Ammon's horn (tissue), 1 donor: ENCODE data around the gene MACROD2.
A peak's percentile ranks its signal among the peaks of the same experiment; 100 is the strongest.
"Not testable (repeated sequence)": the region's sequence is repeated elsewhere in the genome, so short reads cannot be mapped to it uniquely, and the experiment has no call there.

Experiments used
- DNase-seq: peaks from one replicate; pipeline ENCODE4 v3.0.0-alpha.2; 2016; ENCODE audit warnings: low spot score

MACROD2 gene

DNA sequence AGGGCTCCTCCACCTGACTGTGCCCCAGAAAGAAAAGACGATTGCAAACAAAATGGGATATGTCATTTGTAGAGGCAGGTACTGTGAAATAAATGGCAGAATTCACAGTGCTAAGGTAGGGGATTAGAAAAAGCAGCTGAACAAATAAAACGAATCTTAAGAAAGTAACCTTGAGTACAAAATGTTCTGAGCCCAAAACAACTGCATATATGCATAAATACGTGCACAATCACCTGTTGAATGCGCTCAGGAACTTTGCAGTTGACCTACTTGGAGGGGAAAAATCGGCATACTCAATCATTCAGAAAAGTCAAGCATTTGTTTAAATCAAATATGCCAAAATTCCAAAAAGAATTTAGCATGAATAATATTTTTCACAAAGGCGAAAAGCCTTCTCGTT, 1114.2 kb downstream of the MACROD2 start:
- no peak for DNase-seq

DNA sequence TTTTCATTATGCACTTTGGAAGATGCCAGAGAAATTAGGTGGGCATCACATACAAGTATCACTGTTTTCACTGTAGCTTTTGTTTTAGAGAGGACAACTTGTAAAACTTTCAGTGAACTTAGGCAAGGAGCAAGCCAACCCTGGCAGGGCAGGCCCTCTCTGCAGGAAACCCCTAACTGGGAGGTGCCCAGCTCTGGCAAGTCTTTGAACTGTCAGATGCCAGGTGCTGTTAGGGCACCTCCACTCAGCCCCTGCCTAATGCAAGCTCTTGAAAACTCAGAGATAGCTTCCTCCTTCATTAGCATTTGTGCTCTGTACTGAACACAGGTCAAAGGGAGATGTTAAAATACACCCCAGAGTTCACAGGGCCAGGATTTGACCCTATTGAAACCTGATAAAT, 1116.3 kb downstream of the MACROD2 start:
- DNase-seq, result no peak

DNA sequence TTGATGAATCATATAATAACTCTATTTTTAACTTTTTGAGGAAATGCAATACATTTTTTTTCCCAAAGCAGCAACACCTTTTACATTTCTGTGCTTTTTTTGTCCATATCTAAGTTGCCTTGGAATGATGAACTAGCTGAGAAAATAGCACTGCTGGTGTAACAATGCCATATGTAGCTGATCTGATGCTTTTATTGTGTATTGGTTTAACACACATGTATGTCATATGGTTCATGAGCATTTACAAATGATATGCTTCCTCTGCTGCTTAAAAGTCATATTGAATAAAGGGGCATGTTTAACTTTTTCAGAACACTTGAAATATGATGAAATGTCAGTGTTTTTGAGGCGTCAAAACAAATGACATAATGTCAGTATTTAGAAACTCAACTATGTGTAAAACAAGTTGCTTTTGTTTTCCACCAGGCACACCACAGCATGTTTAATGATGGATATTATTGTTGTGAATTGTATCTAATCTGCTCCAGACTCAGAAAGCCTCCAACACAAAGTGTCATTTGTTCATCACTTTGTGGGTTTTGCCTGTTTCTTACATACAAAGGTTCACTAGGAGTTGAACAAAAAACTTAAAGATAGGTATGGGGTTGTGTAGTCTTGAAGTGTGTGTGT, 1117.9 kb downstream of the MACROD2 start:
- DNase-seq, result peak; percentile 11

DNA sequence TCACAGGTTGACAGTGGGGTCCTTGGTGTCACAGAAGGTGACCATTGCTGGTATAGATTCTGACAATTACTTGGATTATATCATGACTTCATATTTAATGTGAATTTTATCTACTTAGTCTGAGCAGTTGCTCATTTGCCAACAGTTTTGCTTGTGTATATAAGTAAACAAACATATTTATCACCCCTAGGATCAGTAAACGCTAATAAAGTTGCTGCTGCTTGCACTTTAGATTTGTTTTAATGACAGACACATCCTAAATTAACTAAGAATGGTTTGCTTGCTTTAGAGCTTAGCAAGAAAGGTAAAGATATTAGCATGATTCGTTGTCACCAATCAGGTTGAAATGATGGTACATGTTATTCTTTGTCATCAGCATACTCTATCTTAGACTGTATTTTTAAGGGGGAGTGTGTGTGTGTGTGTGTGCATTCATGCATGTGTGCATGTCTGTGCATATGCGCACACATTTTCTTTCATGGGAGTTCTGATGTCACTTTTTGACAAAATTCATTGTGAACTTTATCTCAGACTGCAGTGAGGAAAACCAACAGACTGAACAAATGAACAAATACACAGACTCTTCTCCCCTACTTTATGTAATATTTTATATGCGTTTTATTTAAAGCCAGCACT, 1124.7 kb downstream of the MACROD2 start:
- DNase-seq, result no peak

DNA sequence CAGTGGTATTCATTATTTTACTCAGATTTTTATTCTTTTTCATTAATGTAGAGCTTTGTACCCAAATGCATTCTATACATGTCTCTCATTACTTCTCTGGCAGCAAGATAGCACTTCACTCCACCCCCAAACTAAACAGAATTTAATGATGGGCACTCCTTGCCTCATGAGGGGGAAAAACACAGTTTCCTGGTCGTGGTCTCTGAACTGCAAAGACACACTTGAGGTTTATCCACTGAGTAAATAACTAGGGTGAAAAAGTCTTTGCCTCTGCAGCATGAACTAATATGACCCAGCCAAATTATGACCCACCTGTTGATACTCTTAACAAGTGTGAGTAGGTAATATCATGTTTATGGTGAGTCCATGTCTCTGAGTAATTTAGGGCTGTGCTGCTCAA, 1127.3 kb downstream of the MACROD2 start:
- no peak for DNase-seq

DNA sequence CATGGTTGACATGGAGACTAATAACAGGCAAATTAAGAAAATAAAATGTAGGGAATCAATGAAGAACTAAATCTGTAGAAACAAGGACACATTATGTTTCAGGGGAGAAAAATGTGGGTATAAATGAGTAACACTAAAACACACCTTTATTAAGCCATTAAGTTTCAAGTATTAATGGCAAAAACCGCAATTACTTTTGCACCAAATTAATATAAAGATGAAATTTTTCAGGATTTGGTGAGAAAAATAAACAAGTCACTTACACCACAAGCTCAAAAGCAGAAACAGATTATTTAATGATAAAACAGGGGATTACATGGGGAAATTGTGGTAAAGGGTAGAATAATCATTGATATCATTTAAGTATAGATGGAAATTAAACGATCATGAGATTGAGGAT, 1135.9 kb downstream of the MACROD2 start:
- no peak for DNase-seq

DNA sequence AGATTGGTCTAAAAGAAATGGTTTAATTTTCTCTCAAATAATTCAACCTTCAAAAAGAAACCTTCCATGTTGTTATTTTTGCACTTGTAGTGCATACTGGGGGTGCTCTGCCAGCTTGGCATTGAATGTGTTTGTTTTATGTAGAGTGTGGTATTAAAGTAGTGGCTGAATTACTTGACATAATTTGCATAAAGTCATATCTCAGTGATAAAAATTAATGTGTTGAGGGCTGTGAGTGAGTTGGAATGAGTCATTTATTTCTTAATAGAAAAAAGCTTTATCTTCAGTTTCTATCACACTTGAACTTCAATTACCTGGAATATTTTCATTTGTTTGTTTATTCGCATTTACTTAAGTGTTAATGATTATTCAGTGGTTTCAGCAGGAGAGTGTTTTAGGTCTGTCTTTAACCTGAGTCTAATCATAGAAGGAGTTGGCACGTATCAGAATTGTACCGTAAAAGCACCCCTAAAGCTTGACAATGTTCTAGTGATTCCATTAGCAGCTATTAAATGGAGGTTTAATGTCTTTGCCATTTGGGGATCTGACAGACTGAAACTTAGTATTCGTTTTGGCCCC, 1143.3 kb downstream of the MACROD2 start:
- no peak for DNase-seq

DNA sequence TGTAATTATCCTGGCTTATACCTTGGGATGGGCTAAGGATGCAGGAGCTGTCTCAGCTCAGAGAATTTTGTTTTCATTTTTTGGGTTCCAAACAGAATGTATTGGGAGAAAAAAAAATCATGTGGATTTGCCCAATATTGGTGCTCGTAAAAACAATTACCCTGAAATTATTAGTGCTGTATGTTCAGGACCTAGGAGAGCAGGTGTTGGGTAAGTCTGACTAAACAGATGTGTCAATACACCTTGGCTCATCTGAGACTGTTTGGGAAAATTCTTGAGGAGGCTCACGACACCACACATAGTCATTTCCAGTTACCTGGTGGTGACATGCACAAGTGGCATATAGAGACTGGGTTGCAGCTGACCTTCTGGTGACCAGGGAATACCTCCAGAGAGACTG, 1144.2 kb downstream of the MACROD2 start:
- no peak for DNase-seq

DNA sequence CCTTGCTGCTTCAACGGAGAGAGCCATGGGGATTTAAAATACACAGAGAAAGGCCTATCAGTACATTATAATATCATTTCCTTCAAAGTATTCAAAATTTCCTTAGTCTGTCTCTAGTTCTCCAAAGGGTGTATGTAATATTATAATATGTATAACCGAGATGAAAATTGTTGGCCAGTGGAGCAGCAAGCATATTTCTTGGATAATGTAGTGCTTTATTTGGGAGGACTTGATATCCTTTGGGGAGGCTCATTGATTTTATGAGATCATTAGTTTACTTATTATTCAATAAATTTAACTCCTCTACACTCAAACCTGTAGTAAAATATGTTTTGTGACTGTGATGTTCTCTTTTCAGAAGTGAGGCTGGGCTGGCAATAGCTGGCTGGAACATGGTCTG, 1145.0 kb downstream of the MACROD2 start:
- no peak for DNase-seq

DNA sequence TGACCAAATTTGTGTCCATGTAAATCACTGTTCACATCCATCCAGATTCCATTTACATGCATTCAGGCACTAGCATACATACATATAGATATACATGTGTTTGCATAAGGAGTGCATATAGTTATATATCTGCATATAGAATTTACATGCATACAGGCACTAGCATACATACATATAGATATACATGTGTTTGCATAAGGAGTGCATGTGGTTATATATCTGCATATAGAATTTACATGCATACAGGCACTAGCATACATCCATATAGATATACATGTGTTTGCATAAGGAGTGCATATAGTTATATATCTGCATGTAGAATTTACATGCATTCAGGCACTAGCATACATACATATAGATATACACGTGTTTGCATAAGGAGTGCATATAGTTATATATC, 1145.6 kb downstream of the MACROD2 start:
- DNase-seq, result not testable (repeated sequence)

DNA sequence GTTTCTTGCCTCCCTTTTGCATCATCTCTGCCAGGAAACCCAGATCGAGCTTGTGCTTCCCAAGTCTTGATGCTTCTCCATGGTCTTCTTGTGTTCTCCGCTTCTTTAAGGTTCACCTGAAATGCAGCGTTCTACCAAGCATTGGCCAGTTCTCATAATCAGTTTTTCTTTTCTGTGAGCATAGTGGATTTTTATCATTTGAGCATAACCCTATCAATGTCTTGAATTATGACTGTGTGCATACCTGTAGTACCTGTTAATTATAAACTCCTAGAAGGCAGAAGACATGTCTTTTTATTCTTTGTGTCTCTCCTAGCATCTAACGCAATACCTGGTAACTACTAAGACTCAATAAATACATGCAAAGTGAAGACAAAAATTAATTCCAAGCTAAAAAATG, 1146.5 kb downstream of the MACROD2 start:
- no peak for DNase-seq

DNA sequence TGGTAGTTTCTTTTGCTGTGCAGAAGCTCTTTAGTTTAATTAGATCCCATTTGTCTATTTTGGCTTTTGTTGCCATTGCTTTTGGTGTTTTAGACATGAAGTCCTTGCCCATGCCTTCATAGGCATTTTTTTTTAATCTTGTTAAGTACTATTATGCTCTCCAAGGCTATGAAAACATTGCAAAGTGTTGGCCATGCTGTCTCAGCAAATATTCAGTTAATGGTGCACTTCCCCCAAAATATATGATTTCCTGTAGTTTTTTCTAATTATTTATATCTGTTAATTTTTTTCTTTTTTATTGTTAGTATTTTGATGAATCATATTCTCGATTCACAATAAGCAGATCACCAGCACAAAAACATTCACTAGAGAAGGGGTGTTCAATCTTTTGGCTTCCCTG, 1148.2 kb downstream of the MACROD2 start:
- DNase-seq, result no peak

DNA sequence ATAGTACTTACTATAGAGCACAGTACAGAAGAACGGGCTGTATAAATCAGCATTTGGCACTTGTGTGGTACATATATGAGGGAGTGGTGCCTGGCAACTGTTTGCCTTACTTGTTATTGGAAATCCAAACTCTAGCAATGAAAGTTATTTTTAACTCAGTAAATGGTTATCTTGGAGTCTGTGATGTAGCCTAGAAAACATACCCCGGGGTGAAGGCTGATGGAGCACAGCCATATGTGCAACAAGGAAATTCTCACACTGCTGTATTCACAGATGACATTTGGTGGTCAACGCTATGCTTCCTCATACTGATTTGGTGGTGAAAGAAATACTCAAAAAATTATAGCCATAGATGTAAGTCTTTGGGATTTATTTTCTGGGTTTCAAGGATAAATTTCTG, 1149.6 kb downstream of the MACROD2 start:
- no peak for DNase-seq

DNA sequence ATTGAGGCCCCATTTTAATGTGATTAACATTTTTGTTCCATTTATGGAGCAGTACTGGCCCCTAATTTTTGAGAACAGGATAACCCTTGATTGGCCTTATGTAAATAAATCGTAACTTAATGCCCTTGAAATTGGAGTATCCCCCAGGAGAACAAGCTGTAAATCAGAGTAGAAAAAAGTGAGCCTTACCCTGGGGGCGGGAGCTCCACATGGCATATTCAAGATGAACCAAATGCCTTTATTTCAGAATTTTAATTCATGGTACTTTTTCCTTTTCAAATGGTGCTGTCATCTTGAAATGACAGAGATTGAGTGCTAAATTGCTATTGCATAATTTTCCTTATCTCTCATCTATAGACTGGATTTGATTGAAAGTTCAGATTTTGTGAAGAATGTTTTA, 1151.6 kb downstream of the MACROD2 start:
- DNase-seq, result no peak

DNA sequence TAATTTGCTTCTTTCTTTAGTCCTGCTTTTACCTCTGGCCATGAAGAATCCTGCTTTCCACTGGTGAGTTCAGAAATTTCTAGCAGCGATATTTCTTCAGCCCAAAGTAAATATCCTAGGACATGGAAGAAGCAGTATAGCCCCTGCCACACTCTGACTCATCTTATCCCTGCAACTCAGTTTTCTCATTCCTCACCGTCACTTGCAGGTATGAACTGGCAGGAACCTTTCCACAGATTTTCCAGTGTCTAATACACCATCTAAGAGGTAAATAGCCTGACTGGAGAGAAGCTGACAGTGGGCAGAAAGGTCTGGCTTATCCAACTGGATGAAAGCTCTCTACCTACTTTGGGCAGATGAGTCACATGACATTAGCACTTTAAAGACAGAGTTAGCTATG, 1158.8 kb downstream of the MACROD2 start:
- no peak for DNase-seq

DNA sequence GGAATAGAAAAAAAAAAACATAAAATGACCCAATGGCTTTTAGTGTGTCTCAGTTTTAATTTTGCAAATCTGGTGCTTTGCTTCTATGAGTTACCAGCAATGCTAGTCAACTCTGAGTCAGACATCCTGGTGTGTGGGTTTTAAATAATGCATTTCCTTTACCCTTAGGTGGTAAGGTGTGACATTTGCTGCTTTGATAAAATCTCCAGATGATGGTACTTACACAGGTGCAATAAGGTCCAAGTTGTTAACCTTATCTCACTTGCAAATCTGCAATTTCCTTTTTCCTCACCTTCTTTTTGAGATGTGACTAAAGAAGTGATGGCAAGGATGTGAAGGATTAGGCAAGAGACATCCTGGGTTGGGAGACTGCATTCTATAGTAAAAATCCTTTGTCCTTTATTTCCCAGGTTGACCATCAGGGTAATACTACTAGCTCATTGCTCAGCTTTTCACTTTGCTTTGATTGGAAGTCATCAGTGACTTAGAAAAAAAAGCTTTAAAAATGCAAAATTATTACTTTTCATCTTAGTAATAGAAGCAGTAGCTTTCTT, 1160.6 kb downstream of the MACROD2 start:
- no peak for DNase-seq

DNA sequence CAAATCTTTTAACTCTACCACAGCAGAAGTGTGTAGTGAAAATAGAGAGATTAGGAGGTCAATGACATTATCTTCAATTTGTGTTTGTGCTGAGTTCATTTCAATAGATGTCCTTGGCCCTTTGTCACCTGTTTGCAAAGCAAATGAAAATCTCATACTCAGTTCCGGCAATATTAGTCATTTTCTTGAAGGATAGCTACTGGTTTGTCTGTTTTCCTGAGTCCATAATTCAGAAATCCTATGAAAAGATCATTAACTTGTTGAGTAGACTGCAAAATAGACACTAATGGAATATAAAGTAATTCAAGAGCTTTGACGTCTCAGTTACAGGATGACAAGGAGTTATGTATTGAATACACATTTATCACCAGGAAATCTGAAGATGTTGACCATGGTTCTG, 1163.2 kb downstream of the MACROD2 start:
- no peak for DNase-seq

DNA sequence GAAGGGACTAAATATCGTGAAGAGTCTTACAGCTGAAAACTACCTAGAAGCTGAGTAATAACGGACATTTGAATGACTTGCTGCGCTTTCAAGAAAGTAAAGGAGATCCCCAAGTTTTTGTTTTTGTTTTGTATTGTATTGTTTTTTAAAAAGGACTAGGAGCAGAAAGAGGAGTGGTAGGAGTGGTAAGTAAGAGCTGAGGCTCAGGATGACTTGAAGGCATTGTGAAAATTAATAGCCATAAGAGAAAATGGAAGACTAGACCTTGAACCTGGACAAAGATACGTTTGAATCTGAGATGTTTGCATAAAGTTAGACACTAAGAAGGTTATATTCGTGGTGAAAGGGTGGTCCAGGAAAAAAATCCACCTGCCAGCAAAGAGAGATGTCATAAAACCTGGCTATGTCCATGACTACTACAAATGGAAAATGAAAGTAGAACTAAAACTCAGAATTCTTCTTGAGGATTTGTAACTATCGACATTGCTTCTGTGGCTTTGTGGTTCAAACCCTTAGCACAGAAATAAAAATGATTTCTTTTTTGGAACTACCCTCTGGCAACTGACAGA, 1166.8 kb downstream of the MACROD2 start:
- no peak for DNase-seq

DNA sequence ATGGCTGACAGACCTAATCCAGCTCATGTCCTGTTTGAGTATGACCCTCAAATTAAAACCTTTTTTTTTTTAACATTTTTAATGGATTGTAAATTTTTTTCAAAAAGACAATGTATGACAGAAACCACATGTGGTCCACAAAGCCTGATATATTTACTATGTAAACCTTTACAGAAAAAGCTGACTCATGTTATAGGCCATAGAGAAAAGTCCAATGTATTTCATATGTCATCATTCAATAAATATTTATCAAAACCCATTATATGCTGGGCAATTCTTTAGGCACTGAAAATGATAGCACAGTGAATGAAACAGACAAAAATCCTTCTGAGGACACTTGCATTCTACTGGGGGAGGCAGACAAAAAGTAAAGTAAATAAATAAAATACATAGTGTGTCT, 1168.3 kb downstream of the MACROD2 start:
- no peak for DNase-seq

DNA sequence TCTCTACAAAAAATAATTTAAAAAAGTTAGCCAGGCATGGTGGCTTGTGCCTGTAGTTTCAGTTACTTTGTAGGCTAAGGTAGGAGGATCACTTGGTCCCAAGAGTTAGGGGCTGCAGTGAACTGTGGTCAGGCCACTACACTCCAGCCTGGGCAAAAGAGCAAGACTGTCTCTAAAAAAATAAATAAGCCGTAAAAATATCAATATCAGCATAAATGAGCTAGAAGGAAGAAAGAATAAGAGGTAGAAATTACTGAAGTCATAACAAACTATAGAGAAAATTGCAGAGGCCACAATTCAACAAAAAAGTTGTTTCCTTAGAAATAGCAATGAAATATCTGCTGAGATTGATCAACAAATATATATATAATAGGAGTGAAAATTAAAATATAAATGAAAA, 1169.4 kb downstream of the MACROD2 start:
- DNase-seq, result no peak

DNA sequence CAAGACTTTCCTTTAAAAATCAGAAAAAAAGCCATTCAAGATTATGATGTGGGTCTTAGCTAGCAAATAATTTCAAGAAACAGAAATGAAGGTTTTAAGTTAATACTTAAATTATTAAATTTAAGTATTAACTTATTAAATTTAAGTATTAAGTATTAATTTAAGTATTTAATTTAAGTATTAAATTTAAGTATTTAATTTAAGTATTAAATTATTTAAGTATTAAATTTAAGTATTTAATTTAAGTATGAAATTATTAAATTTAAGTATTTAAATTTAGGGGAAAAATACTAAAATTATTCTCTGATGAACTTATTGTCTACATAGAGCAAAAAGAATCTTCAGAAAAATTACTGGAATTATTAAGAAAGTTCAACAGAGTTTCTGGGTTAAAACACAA, 1171.4 kb downstream of the MACROD2 start:
- no peak for DNase-seq

DNA sequence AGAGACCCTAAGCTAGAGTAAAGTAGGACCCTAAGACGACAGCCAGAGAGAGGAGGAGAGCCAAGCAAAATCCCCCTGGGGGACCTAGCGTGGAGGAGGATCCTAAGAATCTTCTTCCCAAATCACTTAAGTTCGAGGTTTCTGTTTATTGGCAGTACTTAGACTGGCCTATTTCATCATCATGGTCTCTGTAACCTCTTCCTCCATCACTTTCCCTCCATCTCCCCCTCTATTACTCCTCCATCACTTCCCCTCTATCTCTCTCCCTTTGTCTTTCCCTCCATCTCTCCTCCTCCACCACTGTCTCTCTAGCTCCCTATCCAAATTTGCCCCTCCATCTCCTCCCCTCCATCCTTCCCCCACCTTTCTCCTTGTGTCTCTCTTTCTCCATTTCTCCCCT, 1175.7 kb downstream of the MACROD2 start:
- no peak for DNase-seq

DNA sequence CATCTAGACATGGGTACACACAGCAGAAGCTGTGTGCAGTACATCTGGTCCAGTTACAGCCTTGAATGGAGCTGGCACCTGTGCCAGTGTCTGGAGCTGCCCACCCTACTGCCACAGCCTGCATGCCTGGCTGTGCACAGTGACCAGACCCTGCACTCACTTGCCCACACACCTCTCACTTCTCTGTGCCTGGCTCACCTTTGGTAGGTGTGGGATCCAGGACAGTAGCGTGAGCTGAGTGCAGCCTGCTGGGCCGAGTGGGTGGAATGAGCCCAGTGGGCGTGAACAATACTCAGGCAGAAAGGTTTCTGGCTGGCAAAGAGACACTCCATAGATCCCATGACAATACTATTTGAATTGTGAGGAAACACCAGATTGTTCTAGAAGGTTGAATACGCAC, 1181.6 kb downstream of the MACROD2 start:
- peak; percentile 13 for DNase-seq
